DOHH2 (cell line): ENCODE results near the gene SLIT1.

Experiments used
- H3F3A ChIP-seq: fragments of 200-600 bp; sonication (generic), shearing (Covaris generic); 2 replicates; pipeline ENCODE4 v1.6.0; 2016; ENCODE audit warnings: antibody characterized with exemption, mild to moderate bottlenecking; ENCODE audit not compliant: control insufficient read depth, insufficient read depth
- H3K27ac ChIP-seq: fragments of 200-600 bp; sonication (generic); 2 replicates; pipeline ENCODE4 v1.5.1; 2014; ENCODE audit warnings: low read depth, mild to moderate bottlenecking, low read length, moderate library complexity
- H3K27me3 ChIP-seq: fragments of 200-600 bp; sonication (generic); 2 replicates; pipeline ENCODE4 v1.6.1; 2014; ENCODE audit warnings: mild to moderate bottlenecking, low read length, mixed read lengths; ENCODE audit not compliant: control insufficient read depth
- H3K36me3 ChIP-seq: fragments of 200-600 bp; sonication (generic); 2 replicates; pipeline ENCODE4 v1.6.1; 2014; ENCODE audit warnings: mild to moderate bottlenecking, low read length, moderate library complexity, mixed read lengths; ENCODE audit not compliant: control insufficient read depth
- H3K4me1 ChIP-seq: fragments of 200-600 bp; sonication (generic); 2 replicates; pipeline ENCODE4 v1.6.1; 2014; ENCODE audit warnings: mild to moderate bottlenecking, low read length, mixed read lengths; ENCODE audit not compliant: control insufficient read depth
- H3K4me2 ChIP-seq: fragments of 200-600 bp; sonication (generic); 2 replicates; pipeline ENCODE4 v1.6.0; 2014; ENCODE audit warnings: mild to moderate bottlenecking, low read length, moderate library complexity
- H3K4me3 ChIP-seq: fragments of 200-600 bp; sonication (generic); 2 replicates; pipeline ENCODE4 v1.5.1; 2014; ENCODE audit warnings: mild to moderate bottlenecking, low read length, mixed read lengths
- H3K79me2 ChIP-seq: fragments of 200-600 bp; sonication (generic); 2 replicates; pipeline ENCODE4 v1.6.1; 2014; ENCODE audit warnings: mild to moderate bottlenecking, low read length, mixed read lengths; ENCODE audit not compliant: control insufficient read depth
- H3K9me2 ChIP-seq: fragments of 200-600 bp; sonication (generic); replicated peaks from 2 replicates; pipeline ENCODE4 v1.6.1; 2014; ENCODE audit warnings: mild to moderate bottlenecking, low read length, mixed read lengths; ENCODE audit not compliant: control insufficient read depth
- H3K9me3 ChIP-seq: fragments of 200-600 bp; sonication (generic); 2 replicates; pipeline ENCODE4 v1.6.1; 2014; ENCODE audit warnings: antibody characterized with exemption, low read length, mixed read lengths; ENCODE audit not compliant: control insufficient read depth, insufficient read depth
- H4K20me1 ChIP-seq: fragments of 200-600 bp; sonication (generic); 2 replicates; pipeline ENCODE4 v1.6.0; 2014; ENCODE audit warnings: low read depth, mild to moderate bottlenecking, antibody characterized with exemption, low read length, moderate library complexity; ENCODE audit not compliant: control insufficient read depth, insufficient read depth
- CTCF ChIP-seq: fragments of 200-600 bp; sonication (generic); IDR thresholded peaks from one replicate; pipeline ENCODE4 v1.5.1; 2014; ENCODE audit warnings: antibody characterized with exemption, mild to moderate bottlenecking, low read depth, low read length; ENCODE audit not compliant: poor library complexity, severe bottlenecking
- EZH2phosphoT487 ChIP-seq: fragments of 200-600 bp; sonication (generic); IDR thresholded peaks from 2 replicates; pipeline ENCODE4 v1.6.1; 2017; ENCODE audit warnings: borderline replicate concordance, mild to moderate bottlenecking, antibody characterized with exemption, low read length, moderate library complexity, mixed read lengths

SLIT1 gene

GRCh38 chr10:97230146-97230545 lies 44.4 kb upstream of the SLIT1 start:
- Histone ChIP-seq H3K9me2 (no peaks in the 10 kb centered on the region), H3K4me2 (no peak overlapping the region), H3K4me1 (no peaks in the 10 kb centered on the region), H3K36me3 (peaks cover 64% of the 10 kb centered on the region), H3K9me3 (no peaks in the 10 kb centered on the region), H3K27me3 (no peaks in the 10 kb centered on the region), H4K20me1 (no peaks in the 10 kb centered on the region), H3K4me3 (no peak overlapping the region), H3F3A (no peaks in the 10 kb centered on the region), H3K79me2 (no peaks in the 10 kb centered on the region), H3K27ac (no peak overlapping the region)
- TF ChIP-seq CTCF: no peak
- no peak for TF ChIP-seq EZH2phosphoT487

GRCh38 chr10:97229322-97230015 lies 43.7 kb upstream of the SLIT1 start:
- Histone ChIP-seq H3K79me2 (no peaks in the 10 kb centered on the region), H3K27ac (no peak overlapping the region), H3K4me2 (no peak overlapping the region), H4K20me1 (no peaks in the 10 kb centered on the region), H3K9me2 (no peaks in the 10 kb centered on the region), H3K9me3 (no peaks in the 10 kb centered on the region), H3K4me1 (no peaks in the 10 kb centered on the region), H3F3A (no peaks in the 10 kb centered on the region), H3K36me3 (peaks cover 67% of the 10 kb centered on the region), H3K4me3 (no peak overlapping the region), H3K27me3 (no peaks in the 10 kb centered on the region)
- TF ChIP-seq CTCF: no peak
- TF ChIP-seq EZH2phosphoT487: no peak

GRCh38 chr10:97228775-97229157 lies 43.0 kb upstream of the SLIT1 start:
- H3K4me2 ChIP-seq: no peak overlapping the region
- H3K36me3 ChIP-seq: peaks cover 69% of the 10 kb centered on the region
- H3K4me3 ChIP-seq: no peak overlapping the region
- no peaks in the 10 kb centered on the region for H3K4me1 ChIP-seq
- no peaks in the 10 kb centered on the region for H3K79me2 ChIP-seq
- no peaks in the 10 kb centered on the region for H3F3A ChIP-seq
- no peak overlapping the region for H3K27ac ChIP-seq
- H3K27me3 ChIP-seq: no peaks in the 10 kb centered on the region
- H4K20me1 ChIP-seq: no peaks in the 10 kb centered on the region
- no peaks in the 10 kb centered on the region for H3K9me2 ChIP-seq
- no peak for TF ChIP-seq CTCF
- TF ChIP-seq EZH2phosphoT487: no peak
- no peaks in the 10 kb centered on the region for H3K9me3 ChIP-seq
